AG09309 (cell line): Measurements from ENCODE around the gene CASP2.
A peak's percentile ranks its signal among the peaks of the same experiment; 100 is the strongest.
"Not testable (repeated sequence)": the region's sequence is repeated elsewhere in the genome, so short reads cannot be mapped to it uniquely, and the experiment has no call there.

Experiments
- DNase-seq: peaks from one replicate; pipeline ENCODE4 v3.0.0-alpha.2; 2010; ENCODE audit warnings: low read depth
- H3K4me3 ChIP-seq: 2 replicates; pipeline ENCODE4 v1.5.1; 2011; ENCODE audit warnings: mild to moderate bottlenecking, low read depth, low read length, moderate library complexity; ENCODE audit not compliant: control insufficient read depth
- CTCF ChIP-seq: IDR thresholded peaks from 2 replicates; pipeline ENCODE4 v1.5.1; 2011; ENCODE audit warnings: mild to moderate bottlenecking, low read depth, low read length, inconsistent platforms; ENCODE audit not compliant: insufficient read depth, control insufficient read depth; ENCODE audit errors: missing control alignments

Gene CASP2

GRCh38 chr7:143289421-143289820, 1.3 kb downstream of the CASP2 start:
- no peak for DNase-seq
- peak overlapping the region; percentile 57 for H3K4me3 ChIP-seq
- TF ChIP-seq CTCF, result no peak

- not testable (repeated sequence) for H3K4me3 ChIP-seq, DNase-seq
Observed at GRCh38 chr7:143289888-143290287, 1.7 kb downstream of the CASP2 start.

GRCh38 chr7:143290293-143290692, 2.1 kb downstream of the CASP2 start:
- no peak overlapping the region for H3K4me3 ChIP-seq
- no peak for DNase-seq
- TF ChIP-seq CTCF, result no peak

- no peak overlapping the region for H3K4me3 ChIP-seq
- no peak for DNase-seq
- no peak for TF ChIP-seq CTCF
Observed at GRCh38 chr7:143292876-143293275, 4.7 kb downstream of the CASP2 start.

GRCh38 chr7:143295870-143296269, 7.7 kb downstream of the CASP2 start:
- peak; percentile 31 for DNase-seq
- H3K4me3 ChIP-seq, result no peak overlapping the region
- TF ChIP-seq CTCF, result no peak

GRCh38 chr7:143296686-143297085, 8.5 kb downstream of the CASP2 start:
- H3K4me3 ChIP-seq, result no peak overlapping the region
- TF ChIP-seq CTCF, result no peak
- DNase-seq, result peak; percentile 14

GRCh38 chr7:143299346-143299745, 11.2 kb downstream of the CASP2 start:
- no peak overlapping the region for H3K4me3 ChIP-seq
- no peak for TF ChIP-seq CTCF
- no peak for DNase-seq
